ENCODE data around the gene CDH4. TPM values are rescaled to one million over a fixed set of nuclear protein-coding genes. Genes with fewer than 3 reads are reported as not detected.

The CDH4 gene
- total RNA-seq, 1 experiment from 2014 or later = 5.3 TPM

DNA sequence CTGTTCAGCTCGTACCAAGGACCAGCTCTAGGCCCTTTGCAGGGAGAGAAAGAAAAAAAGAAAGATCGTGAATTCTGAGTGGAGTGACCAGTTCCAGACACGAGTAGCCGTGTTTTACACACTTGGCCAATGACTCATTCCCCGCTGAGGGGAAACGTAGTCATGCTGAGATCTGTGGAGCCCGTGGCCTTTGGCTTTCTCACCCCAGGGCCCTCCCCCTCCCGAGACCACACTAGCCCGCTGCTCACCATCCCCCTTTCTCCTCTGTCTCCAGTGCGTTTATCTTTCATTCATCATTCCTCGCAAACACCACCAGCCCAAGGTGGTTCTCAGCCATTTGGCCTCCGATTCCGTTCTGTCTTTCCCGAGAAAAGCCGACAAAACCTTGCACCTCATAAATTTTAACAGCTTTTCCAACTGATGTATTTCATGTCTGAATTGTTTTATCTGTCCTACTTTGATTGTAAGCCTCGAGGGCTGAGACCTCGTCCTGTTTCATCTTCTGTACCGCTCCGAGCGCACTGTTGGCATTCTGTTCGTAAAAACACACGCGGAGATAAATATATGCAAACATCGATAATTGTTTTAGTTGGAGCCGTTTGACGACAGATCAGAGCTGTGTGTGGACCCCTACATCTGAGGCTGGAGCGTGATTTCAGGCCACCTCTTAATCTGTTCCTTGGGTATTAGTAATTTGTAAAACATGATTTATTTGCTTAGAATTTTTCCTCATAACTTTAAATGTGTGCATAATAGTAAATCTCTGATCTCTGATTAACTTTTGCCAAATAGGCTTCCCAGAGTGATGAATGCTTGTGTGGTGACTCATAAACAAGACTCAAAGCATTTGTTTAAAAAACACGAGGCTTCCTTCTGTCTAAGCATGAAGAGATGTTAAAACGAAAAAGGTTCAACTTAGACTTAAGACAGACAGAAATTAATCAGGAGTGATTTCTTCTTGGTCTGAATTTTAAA lies 336.6 kb downstream of the CDH4 start:
- H3K27me3 Mint-ChIP-seq (ENCODE audit: low read depth) = peaks cover 21% of the 10 kb centered on the region
- ChIA-PET POLR2A (no interaction called here), CTCF (no interaction called here)
- DNase-seq (ENCODE audit: low spot score) (no peak), ATAC-seq (no peak; the same call in none of the 2 replicates)
- no peak overlapping the region for H3K4me3 Mint-ChIP-seq
- no peak overlapping the region for H3K27ac Mint-ChIP-seq
- peaks cover 18% of the 10 kb centered on the region for H3K4me1 Mint-ChIP-seq
- H3K36me3 Mint-ChIP-seq = peaks cover 9% of the 10 kb centered on the region
- H3K9me3 Mint-ChIP-seq = peaks cover 24% of the 10 kb centered on the region
- no peak for TF ChIP-seq ZNF138 (CRISPR knock-in tag; conservative IDR thresholded peaks at IDR 0.05)
- TF ChIP-seq NFATC4 (CRISPR knock-in tag; IDR thresholded peaks at IDR 0.05) = no peak

DNA sequence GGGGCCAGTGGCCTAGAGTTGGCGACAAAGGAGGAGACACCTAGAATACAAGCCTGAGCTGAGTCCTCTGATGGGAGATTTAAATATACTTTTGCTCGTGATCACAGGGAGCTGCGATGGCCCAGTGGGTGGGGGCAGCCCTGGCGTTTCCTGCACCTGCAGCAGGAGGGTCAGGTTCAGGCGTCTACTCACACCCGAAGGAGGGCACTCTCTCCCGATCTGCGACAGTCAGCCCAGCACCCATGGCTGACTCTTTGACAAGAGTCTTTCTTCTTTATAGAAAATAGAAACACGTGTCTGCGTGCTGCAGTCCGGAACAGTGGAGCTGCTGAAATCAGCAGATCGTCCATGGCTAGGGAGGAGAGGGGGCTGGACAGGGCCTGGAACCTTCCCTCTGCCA lies 338.2 kb downstream of the CDH4 start:
- no peak overlapping the region for H3K27ac Mint-ChIP-seq

DNA sequence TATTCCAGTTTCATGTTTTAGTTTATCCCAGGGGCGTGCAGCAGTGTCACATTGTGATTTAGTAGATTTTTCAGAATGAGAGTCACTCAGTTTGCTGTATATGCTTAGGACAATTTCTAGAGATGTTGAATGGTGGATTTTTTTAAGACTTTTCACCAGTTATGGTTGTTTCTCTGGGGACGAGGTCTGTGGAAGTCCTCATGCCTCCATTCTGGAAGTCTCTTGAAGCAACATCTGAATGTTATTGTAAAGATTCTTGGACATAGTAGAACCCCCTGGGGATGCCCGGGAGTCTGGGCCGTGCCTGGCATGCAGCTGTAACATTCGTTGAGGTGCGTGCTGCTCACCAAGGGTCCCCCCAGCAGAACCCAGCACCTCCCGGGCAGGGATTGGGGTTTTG lies 341.5 kb downstream of the CDH4 start:
- POLR2A ChIA-PET = no interaction called here
- peaks cover 10% of the 10 kb centered on the region for H3K4me1 Mint-ChIP-seq
- no peak for TF ChIP-seq NR3C1 (CRISPR knock-in tag; conservative IDR thresholded peaks at IDR 0.05; ENCODE audit: low read depth)
- TF ChIP-seq, protein P1, sequence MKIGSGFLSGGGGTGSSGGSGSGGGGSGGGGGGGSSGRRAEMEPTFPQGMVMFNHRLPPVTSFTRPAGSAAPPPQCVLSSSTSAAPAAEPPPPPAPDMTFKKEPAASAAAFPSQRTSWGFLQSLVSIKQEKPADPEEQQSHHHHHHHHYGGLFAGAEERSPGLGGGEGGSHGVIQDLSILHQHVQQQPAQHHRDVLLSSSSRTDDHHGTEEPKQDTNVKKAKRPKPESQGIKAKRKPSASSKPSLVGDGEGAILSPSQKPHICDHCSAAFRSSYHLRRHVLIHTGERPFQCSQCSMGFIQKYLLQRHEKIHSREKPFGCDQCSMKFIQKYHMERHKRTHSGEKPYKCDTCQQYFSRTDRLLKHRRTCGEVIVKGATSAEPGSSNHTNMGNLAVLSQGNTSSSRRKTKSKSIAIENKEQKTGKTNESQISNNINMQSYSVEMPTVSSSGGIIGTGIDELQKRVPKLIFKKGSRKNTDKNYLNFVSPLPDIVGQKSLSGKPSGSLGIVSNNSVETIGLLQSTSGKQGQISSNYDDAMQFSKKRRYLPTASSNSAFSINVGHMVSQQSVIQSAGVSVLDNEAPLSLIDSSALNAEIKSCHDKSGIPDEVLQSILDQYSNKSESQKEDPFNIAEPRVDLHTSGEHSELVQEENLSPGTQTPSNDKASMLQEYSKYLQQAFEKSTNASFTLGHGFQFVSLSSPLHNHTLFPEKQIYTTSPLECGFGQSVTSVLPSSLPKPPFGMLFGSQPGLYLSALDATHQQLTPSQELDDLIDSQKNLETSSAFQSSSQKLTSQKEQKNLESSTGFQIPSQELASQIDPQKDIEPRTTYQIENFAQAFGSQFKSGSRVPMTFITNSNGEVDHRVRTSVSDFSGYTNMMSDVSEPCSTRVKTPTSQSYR (CRISPR knock-in tag; IDR thresholded peaks at IDR 0.05) = no peak
- TF ChIP-seq, protein P2, sequence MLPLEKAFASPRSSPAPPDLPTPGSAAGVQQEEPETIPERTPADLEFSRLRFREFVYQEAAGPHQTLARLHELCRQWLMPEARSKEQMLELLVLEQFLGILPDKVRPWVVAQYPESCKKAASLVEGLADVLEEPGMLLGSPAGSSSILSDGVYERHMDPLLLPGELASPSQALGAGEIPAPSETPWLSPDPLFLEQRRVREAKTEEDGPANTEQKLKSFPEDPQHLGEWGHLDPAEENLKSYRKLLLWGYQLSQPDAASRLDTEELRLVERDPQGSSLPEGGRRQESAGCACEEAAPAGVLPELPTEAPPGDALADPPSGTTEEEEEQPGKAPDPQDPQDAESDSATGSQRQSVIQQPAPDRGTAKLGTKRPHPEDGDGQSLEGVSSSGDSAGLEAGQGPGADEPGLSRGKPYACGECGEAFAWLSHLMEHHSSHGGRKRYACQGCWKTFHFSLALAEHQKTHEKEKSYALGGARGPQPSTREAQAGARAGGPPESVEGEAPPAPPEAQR (CRISPR knock-in tag; IDR thresholded peaks at IDR 0.05) = no peak
- TF ChIP-seq, protein P3, sequence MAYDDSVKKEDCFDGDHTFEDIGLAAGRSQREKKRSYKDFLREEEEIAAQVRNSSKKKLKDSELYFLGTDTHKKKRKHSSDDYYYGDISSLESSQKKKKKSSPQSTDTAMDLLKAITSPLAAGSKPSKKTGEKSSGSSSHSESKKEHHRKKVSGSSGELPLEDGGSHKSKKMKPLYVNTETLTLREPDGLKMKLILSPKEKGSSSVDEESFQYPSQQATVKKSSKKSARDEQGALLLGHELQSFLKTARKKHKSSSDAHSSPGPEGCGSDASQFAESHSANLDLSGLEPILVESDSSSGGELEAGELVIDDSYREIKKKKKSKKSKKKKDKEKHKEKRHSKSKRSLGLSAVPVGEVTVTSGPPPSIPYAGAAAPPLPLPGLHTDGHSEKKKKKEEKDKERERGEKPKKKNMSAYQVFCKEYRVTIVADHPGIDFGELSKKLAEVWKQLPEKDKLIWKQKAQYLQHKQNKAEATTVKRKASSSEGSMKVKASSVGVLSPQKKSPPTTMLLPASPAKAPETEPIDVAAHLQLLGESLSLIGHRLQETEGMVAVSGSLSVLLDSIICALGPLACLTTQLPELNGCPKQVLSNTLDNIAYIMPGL (CRISPR knock-in tag; IDR thresholded peaks at IDR 0.05) = no peak
- TF ChIP-seq NR2C2 (CRISPR knock-in tag; IDR thresholded peaks at IDR 0.05) = no peak
- TF ChIP-seq, protein P4, sequence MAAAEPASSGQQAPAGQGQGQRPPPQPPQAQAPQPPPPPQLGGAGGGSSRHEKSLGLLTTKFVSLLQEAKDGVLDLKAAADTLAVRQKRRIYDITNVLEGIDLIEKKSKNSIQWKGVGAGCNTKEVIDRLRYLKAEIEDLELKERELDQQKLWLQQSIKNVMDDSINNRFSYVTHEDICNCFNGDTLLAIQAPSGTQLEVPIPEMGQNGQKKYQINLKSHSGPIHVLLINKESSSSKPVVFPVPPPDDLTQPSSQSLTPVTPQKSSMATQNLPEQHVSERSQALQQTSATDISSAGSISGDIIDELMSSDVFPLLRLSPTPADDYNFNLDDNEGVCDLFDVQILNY (CRISPR knock-in tag; IDR thresholded peaks at IDR 0.05) = no peak
- TF ChIP-seq, protein P5, sequence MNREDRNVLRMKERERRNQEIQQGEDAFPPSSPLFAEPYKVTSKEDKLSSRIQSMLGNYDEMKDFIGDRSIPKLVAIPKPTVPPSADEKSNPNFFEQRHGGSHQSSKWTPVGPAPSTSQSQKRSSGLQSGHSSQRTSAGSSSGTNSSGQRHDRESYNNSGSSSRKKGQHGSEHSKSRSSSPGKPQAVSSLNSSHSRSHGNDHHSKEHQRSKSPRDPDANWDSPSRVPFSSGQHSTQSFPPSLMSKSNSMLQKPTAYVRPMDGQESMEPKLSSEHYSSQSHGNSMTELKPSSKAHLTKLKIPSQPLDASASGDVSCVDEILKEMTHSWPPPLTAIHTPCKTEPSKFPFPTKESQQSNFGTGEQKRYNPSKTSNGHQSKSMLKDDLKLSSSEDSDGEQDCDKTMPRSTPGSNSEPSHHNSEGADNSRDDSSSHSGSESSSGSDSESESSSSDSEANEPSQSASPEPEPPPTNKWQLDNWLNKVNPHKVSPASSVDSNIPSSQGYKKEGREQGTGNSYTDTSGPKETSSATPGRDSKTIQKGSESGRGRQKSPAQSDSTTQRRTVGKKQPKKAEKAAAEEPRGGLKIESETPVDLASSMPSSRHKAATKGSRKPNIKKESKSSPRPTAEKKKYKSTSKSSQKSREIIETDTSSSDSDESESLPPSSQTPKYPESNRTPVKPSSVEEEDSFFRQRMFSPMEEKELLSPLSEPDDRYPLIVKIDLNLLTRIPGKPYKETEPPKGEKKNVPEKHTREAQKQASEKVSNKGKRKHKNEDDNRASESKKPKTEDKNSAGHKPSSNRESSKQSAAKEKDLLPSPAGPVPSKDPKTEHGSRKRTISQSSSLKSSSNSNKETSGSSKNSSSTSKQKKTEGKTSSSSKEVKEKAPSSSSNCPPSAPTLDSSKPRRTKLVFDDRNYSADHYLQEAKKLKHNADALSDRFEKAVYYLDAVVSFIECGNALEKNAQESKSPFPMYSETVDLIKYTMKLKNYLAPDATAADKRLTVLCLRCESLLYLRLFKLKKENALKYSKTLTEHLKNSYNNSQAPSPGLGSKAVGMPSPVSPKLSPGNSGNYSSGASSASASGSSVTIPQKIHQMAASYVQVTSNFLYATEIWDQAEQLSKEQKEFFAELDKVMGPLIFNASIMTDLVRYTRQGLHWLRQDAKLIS (CRISPR knock-in tag; IDR thresholded peaks at IDR 0.05; ENCODE audit: borderline replicate concordance) = no peak

More for the DNA sequence above, 338.2 kb downstream of the CDH4 start:
- Mint-ChIP-seq H3K4me1 (peaks cover 15% of the 10 kb centered on the region), H3K36me3 (peaks cover 9% of the 10 kb centered on the region), H3K4me3 (no peak overlapping the region), H3K27me3 (ENCODE audit: low read depth) (peaks cover 16% of the 10 kb centered on the region), H3K9me3 (peaks cover 24% of the 10 kb centered on the region)
- CTCF ChIA-PET = interaction anchor here (0.6 kb wide), 1 partner anchor 149 kb away, joined by 3 read pairs; no protein-coding TSS in a partner anchor
- POLR2A ChIA-PET = no interaction called here
- ATAC-seq (no peak), DNase-seq (ENCODE audit: low spot score) (no peak)
- TF ChIP-seq GABPB1 (CRISPR knock-in tag; IDR thresholded peaks at IDR 0.05) = no peak
- TF ChIP-seq, protein P6, sequence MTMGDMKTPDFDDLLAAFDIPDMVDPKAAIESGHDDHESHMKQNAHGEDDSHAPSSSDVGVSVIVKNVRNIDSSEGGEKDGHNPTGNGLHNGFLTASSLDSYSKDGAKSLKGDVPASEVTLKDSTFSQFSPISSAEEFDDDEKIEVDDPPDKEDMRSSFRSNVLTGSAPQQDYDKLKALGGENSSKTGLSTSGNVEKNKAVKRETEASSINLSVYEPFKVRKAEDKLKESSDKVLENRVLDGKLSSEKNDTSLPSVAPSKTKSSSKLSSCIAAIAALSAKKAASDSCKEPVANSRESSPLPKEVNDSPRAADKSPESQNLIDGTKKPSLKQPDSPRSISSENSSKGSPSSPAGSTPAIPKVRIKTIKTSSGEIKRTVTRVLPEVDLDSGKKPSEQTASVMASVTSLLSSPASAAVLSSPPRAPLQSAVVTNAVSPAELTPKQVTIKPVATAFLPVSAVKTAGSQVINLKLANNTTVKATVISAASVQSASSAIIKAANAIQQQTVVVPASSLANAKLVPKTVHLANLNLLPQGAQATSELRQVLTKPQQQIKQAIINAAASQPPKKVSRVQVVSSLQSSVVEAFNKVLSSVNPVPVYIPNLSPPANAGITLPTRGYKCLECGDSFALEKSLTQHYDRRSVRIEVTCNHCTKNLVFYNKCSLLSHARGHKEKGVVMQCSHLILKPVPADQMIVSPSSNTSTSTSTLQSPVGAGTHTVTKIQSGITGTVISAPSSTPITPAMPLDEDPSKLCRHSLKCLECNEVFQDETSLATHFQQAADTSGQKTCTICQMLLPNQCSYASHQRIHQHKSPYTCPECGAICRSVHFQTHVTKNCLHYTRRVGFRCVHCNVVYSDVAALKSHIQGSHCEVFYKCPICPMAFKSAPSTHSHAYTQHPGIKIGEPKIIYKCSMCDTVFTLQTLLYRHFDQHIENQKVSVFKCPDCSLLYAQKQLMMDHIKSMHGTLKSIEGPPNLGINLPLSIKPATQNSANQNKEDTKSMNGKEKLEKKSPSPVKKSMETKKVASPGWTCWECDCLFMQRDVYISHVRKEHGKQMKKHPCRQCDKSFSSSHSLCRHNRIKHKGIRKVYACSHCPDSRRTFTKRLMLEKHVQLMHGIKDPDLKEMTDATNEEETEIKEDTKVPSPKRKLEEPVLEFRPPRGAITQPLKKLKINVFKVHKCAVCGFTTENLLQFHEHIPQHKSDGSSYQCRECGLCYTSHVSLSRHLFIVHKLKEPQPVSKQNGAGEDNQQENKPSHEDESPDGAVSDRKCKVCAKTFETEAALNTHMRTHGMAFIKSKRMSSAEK (CRISPR knock-in tag; IDR thresholded peaks at IDR 0.05; ENCODE audit: borderline replicate concordance) = no peak

More for the DNA sequence above, 341.5 kb downstream of the CDH4 start:
- DNase-seq (ENCODE audit: low spot score) (no peak), ATAC-seq (no peak)
- CTCF ChIA-PET = no interaction called here
- Mint-ChIP-seq H3K36me3 (peaks cover 25% of the 10 kb centered on the region), H3K27ac (no peak overlapping the region), H3K27me3 (ENCODE audit: low read depth) (peaks cover 33% of the 10 kb centered on the region), H3K4me3 (no peak overlapping the region), H3K9me3 (peaks cover 44% of the 10 kb centered on the region)
